AG04450 (cell line): ENCODE data around the gene ARSI. TPM values are rescaled to one million over a fixed set of nuclear protein-coding genes. Genes with fewer than 3 reads are reported as not detected.

Experiments
- CTCF ChIA-PET: fragments of 300-600, 350-600 bp; formaldehyde crosslinking; extraction: SDS; loops from one replicate; lab custom pipeline; 2022; ENCODE audit warnings: antibody characterized with exemption, inconsistent platforms; lab: Charles Lee
- POLR2A ChIA-PET: fragments of 350-600 bp; formaldehyde crosslinking; extraction: SDS; loops from one replicate; lab custom pipeline; 2021; ENCODE audit warnings: antibody characterized with exemption, inconsistent platforms; lab: Yijun Ruan, JAX
- DNase-seq: peaks from one replicate; pipeline ENCODE4 v3.0.0-alpha.2; 2011; ENCODE audit warnings: low read depth, low spot score
- H3K27ac ChIP-seq: one replicate; pipeline ENCODE4 v1.5.1; 2012; ENCODE audit warnings: low read depth, low read length, control low read depth
- H3K27me3 ChIP-seq: one replicate; pipeline ENCODE4 v1.6.0; 2012; ENCODE audit warnings: low read length; ENCODE audit not compliant: control insufficient read depth, insufficient read depth
- H3K4me3 ChIP-seq: 2 replicates; pipeline ENCODE4 v1.5.1; 2011; ENCODE audit warnings: mild to moderate bottlenecking, low read depth, low read length, control low read depth
- H3K9me3 ChIP-seq: 2 replicates; pipeline ENCODE4 v1.5.1; 2012; ENCODE audit warnings: low read length; ENCODE audit not compliant: control insufficient read depth, insufficient read depth
- CTCF ChIP-seq: IDR thresholded peaks from 2 replicates; pipeline ENCODE4 v1.5.1; 2011; ENCODE audit warnings: low read depth, low read length, control low read depth, inconsistent platforms
- polyA plus RNA-seq: library from polyadenylated mRNA; depleted of rRNA; stranded (reverse); fragments of >200 nt; gene quantifications from 2 replicates; pipeline ENCODE4 v1.2.3, GENCODE V29; 2011

The ARSI gene
- polyA plus RNA-seq, 1 experiment: 11.3 TPM

- TF ChIP-seq CTCF: no peak
- H3K27me3 ChIP-seq: no peaks in the 10 kb centered on the region
- no peak overlapping the region for H3K27ac ChIP-seq
- ChIA-PET CTCF (interaction anchor here (1.3 to 2.3 kb wide), 2 partner anchors 11 to 17 kb away, joined by 3 to 8 read pairs; partner anchors contain the start of gene ARSI), POLR2A (interaction anchor here (0.6 to 3.0 kb wide), 2 partner anchors 15 to 29 kb away, joined by 9 to 22 read pairs; partner anchors contain the start of gene ARSI)
- DNase-seq: no peak
- no peak overlapping the region for H3K4me3 ChIP-seq
- H3K9me3 ChIP-seq: peaks cover 2% of the 10 kb centered on the region; the same call in 1 of the 2 replicates
Observed at GRCh38 chr5:150319484-150319790, 16.7 kb upstream of the ARSI start.

GRCh38 chr5:150318613-150319483, 16.1 kb upstream of the ARSI start:
- no peaks in the 10 kb centered on the region for H3K27me3 ChIP-seq
- H3K4me3 ChIP-seq: no peak overlapping the region
- no peak for DNase-seq
- CTCF ChIA-PET: interaction anchor here (1.3 kb wide), 1 partner anchor 10 kb away, joined by 3 read pairs; no protein-coding TSS in a partner anchor
- peak overlapping the region; percentile 59 for H3K27ac ChIP-seq
- H3K9me3 ChIP-seq: peaks cover 2% of the 10 kb centered on the region; the same call in 1 of the 2 replicates
- POLR2A ChIA-PET: interaction anchor here (3.0 kb wide), 1 partner anchor 15 kb away, joined by 22 read pairs; the partner anchor contains the start of gene ARSI
- TF ChIP-seq CTCF: no peak

GRCh38 chr5:150317048-150318003, 14.6 kb upstream of the ARSI start:
- ChIA-PET POLR2A (interaction anchor here (0.9 to 1.6 kb wide), 3 partner anchors 12 to 132 kb away, joined by 3 to 8 read pairs (median 4); partner anchors contain the start of genes ARSI and RPS14), CTCF (no interaction called here)
- H3K9me3 ChIP-seq: peaks cover 2% of the 10 kb centered on the region; the same call in 1 of the 2 replicates
- H3K4me3 ChIP-seq: no peak overlapping the region
- DNase-seq: peak; percentile 70
- H3K27ac ChIP-seq: peak overlapping the region; percentile 92
- H3K27me3 ChIP-seq: no peaks in the 10 kb centered on the region
- no peak for TF ChIP-seq CTCF

GRCh38 chr5:150316320-150316719, 13.6 kb upstream of the ARSI start:
- H3K4me3 ChIP-seq: no peak overlapping the region
- H3K27ac ChIP-seq: peak overlapping the region; percentile 92
- POLR2A ChIA-PET: interaction anchor here (1.6 kb wide), 1 partner anchor 13 kb away, joined by 8 read pairs; the partner anchor contains the start of gene ARSI
- DNase-seq: no peak
- no peak for TF ChIP-seq CTCF
- no peaks in the 10 kb centered on the region for H3K27me3 ChIP-seq
- peaks cover under 1% of the 10 kb centered on the region; the same call in 1 of the 2 replicates for H3K9me3 ChIP-seq
- CTCF ChIA-PET: interaction anchor here (0.6 kb wide), 1 partner anchor 335 kb away, joined by 3 read pairs; no protein-coding TSS in a partner anchor
